HG03025 (cell line): ENCODE measurements around the gene TXNRD1.
"Not testable (repeated sequence)": the region's sequence is repeated elsewhere in the genome, so short reads cannot be mapped to it uniquely, and the experiment has no call there.

ENCODE experiments used
- ATAC-seq: cut with Tn5 transposase; IDR thresholded peaks from one replicate; pipeline ENCODE4 v1.9.1; 2021; ENCODE audit warnings: mild to moderate bottlenecking, moderate library complexity; ENCODE audit not compliant: unreplicated experiment, low FRiP score

TXNRD1 gene

DNA sequence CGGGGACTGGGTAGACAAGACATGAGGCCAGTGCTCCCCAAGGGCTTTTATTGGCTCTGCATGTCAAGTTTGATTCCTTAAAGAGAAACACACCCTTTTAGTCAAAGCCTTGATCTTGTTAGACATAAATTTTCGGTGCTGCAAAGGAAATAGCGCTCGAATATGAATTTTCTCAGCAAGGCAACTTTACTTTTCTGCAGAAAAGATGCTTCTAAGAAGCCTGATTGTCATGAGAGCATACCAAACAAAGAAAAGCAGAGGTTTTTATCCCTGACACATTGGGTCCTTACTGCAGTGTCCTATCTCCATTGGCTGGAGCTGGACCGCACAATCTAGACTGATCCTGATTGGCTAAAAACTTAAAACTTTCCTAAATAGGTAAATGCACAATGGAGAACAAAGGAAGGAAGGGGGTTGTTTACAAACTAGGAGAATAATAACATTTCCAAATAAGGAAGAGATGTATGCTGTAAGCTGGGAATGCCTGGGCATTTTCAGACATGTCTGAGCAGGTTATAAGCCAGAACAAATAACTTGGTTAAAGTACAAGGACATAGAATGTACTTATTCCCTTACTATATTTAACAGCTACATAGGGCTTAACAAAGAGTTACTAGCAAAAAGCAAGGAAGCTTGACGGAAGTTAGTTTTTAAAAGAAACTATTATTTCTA, 17.2 kb downstream of the TXNRD1 start:
- ATAC-seq: no peak

DNA sequence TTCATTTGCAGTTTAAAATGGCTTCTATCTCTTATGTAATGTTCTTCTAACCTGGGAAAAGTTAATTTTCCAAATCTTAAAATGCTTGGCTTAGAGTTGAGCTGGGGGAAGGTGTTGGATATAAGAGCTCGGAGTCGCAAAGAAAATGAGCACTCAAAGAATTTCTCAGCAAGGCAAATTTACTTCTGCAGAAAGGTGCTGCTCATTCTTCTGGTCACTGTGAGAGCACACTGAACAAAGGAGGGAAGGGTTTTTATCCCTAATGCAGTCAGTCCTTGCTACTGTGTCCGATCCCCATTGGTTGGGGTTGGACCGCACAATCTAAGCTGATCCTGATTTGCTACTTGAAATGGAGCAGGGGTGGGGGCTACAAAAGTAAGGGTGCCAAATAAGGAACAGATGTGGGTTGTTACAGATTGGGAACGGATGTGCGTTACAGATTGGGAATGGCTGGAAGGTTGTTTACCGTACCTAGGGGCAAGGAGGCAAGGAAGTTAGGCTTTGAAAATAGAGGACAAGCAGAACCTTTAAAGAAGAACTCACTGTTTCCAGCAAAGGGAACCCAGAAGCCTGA, 19.4 kb downstream of the TXNRD1 start:
- ATAC-seq: no peak

- no peak for ATAC-seq
Measured at GRCh38 chr12:104237930-104238329, 22.4 kb downstream of the TXNRD1 start.

GRCh38 chr12:104242546-104243206, 27.1 kb downstream of the TXNRD1 start:
- ATAC-seq: no peak

DNA sequence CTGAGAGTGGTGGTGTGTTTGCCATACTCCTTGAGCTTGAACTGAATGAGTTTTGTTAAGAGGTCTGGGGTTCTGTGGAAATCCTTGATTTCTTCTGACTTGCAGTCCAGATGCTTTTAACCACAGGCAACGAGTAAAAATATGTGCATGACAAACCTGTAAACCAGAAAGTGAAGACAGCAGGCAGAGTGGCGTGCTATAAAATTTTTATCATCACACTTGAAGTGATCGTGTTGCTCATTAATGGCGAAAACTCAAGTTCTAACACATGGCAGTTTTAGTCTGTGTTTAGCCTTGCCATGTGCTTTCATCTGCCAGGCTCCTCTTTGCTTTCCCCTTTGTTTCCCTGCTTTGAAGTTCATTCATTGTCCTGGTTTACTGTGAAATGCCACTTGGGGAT, 28.0 kb downstream of the TXNRD1 start:
- no peak for ATAC-seq

DNA sequence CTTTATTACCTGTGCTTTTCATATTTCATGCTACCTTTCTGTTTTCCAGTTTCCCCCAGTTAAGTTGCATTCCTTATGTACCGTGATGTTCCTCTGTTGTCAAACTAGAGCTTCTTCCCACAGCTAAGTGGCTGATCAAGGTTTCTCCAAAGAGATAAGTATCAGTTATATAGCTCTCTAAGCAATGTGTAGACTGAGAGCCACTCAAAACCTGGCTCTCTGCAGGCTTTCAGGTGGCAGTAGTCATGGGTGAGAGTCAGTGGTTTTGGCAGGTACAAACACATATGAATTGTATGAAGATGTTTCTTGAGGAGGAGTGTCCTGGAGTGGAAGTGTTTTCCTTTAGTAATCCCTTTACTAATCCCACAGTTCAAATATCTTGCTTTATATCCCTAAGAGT, 28.4 kb downstream of the TXNRD1 start:
- ATAC-seq: no peak

GRCh38 chr12:104247698-104248097, 32.1 kb downstream of the TXNRD1 start:
- no peak for ATAC-seq

GRCh38 chr12:104248444-104248843, 32.9 kb downstream of the TXNRD1 start:
- ATAC-seq: no peak

DNA sequence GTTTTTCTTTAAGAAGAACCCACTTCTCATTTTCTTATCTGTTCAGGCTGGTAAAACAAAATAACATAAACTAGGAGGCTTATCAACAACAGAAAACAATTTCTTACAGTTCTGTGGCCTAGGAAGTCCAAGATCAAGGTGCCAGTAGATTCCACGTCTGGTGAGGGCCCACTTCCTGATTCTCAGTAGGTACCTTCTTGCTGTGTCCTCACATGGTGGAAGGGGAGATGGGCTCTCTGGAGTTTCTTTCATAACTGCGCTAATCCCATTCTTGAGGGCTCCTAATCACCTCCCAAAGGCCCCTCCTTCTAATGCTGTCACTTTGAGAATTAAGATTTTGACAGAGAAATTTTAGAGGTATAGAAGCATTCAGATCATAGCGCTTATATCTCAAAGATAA, 33.4 kb downstream of the TXNRD1 start:
- no peak for ATAC-seq

- no peak for ATAC-seq
Measured at GRCh38 chr12:104249898-104250297, 34.3 kb downstream of the TXNRD1 start.

DNA sequence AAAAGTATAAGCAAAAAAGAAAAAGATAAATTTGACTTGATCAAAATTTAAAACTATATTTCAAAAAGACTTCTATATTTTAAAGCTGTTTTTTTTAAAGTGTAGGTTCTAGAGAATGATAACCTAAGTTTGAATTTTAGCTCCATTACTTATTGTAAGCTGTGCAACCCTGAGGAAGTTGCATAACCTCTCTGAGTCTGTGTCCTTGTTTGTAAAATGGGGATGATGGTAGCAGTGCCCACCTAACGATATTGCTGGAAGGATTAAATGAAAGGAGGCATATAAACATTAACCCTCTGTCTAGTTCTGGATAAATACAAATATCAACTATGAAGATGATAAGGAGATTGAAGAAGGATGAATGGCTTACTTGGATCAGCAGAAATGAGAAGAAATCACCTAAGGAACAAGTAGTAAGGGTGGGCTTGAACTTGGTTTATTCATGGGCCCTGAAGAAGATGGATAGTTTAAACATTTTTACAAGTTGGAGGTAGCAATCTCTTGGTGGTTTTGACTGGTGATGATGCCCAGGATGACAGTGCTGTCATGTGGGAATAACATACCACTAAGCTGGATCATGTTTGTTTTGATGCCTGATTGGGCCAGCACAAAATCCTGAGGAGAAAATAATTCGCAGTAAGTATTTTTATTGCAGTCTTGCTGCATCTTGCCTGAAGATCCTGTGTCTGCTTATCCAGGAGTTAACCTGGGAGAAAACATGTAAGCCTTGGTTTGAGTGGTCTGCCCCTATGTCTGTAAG, 35.0 kb downstream of the TXNRD1 start:
- no peak for ATAC-seq

DNA sequence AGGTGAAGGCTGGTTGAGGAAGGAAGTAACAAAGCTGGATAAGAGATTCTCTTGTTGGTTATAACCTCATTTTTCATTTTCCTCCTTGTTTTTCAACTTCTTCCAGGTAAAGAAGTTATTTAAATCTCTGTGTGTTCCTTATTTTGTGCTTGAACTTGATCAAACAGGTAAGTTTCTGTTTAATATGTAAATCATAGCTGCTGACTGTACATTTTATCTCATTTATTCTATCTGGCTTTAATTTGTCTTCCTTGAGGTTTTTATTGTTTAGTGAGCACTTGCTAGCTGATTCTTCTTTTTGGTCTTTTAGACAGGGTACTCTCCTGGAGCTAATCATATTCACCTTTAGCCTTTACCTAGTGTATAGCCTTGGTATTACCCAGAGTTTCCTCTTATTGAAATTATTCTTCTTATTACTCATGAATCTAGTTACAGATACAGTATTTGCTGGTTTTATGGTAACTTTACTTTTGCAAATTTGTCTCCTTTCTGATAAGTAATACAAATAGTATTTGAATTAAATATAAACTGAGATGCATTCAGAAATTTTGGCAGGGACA, 42.4 kb downstream of the TXNRD1 start:
- no peak for ATAC-seq

GRCh38 chr12:104258476-104259067, 43.0 kb downstream of the TXNRD1 start:
- no peak for ATAC-seq

DNA sequence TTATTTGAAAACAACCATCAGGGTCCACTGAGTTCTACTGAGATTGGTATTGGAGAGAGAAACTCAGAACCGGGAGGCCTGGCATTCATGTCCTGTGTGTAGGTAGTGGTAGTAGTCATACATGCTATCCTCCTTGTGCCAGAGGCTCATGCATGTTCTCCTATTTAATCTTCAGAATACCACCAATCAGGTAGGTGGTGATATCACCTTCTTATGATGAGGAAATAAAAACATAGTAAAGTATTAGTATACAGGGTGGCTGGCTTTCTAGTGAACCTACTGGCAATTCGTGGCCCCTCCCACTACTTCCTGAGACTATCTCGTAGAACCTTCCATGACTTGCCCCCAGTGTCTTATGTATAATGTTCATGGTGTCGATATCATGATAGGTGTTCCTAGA, 47.4 kb downstream of the TXNRD1 start:
- no peak for ATAC-seq

GRCh38 chr12:104263580-104264358, 48.2 kb downstream of the TXNRD1 start:
- no peak for ATAC-seq

DNA sequence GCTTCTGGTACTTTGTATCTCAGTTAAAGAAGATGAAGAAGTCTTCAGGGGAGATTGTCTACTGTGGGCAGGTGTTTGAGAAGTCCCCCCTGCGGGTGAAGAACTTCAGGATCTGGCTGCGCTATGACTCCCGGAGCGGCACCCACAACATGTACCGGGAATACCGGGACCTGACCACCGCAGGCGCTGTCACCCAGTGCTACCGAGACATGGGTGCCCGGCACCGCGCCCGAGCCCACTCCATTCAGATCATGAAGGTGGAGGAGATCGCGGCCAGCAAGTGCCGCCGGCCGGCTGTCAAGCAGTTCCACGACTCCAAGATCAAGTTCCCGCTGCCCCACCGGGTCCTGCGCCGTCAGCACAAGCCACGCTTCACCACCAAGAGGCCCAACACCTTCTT, 49.9 kb downstream of the TXNRD1 start:
- not testable (repeated sequence) for ATAC-seq

DNA sequence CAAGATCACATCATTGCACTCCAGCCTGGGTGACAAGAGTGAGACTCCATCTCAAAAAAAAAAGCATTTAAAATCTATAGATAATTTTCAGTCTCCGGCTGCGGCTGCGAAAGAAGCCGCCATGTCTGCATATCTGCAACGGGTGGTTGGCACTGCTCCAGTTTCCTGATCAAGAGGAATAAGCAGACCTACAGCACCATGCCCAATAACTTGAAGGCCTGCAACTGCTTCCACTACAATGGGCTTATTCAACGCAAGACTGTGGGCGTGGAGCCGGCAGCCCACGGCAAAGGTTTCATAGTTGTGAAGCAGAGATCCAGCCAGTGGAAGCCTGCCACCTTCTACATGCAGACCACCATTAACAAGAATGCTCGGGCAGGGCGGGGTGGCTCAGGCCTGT, 57.4 kb downstream of the TXNRD1 start:
- no peak for ATAC-seq

- no peak for ATAC-seq
Measured at GRCh38 chr12:104273503-104273902, 57.9 kb downstream of the TXNRD1 start.

DNA sequence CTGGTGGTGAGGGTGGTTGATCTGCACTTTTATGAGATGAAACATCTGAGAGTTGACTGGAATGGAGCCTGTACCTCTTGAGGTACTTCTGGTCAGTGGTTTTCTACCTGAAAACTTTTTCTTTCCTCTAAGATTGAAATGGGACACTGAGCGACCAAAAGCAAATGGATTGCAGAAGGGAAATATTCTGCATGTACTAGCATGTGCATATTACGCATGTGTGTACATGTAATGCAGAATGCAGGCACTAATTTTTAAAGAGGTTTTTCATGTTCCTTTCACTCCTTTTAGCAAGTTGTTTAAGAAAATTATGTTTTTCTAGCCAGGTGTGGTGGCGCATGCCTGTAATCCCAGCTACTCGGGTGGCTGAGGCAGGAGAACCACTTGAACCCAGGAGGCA, 59.2 kb downstream of the TXNRD1 start:
- no peak for ATAC-seq

DNA sequence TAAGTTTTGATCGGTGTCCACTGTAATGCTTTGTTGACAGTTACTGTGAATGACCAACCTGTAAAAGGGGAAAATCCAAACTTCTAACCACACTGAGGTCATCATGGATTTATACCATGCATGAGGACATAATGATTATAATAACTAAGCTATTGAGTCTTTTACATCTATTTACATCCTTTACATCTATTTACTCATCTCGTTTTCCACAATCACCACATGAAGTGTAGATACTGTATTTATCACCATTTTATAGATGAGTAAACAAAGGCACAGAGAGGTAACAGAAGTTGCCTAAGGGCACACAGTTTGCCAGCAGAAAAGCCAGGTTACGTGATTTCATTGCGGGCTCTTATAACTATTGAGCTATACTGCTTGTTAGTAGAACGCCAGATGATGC, 60.1 kb downstream of the TXNRD1 start:
- no peak for ATAC-seq
